ENCODE data around the gene CA5B.

DNA sequence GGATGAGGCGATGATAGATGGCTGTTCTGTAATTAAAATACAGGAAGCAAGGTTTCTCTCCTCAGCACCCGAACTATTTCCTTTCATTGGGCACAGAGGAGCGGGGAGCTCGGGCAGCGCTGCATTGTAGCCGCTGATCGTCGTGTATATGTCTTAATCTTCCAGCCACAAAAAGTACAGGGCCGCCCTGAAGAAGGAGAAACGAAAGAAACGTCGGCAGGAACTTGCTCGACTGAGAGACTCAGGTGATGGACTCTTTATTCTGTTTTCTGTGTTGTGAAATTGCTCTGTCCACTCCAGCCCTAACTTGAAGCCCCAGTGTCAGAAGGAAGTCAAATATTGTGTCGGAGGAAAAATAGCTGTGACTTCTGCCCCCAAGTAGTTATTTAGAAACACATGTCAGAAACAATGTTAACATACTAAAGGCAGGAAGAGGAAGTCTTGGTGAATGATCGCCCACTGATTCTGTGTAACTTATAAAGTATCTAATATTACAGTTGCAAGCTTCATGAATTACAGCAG, 52.8 kb downstream of the CA5B start:
- TF ChIP-seq, protein P1, sequence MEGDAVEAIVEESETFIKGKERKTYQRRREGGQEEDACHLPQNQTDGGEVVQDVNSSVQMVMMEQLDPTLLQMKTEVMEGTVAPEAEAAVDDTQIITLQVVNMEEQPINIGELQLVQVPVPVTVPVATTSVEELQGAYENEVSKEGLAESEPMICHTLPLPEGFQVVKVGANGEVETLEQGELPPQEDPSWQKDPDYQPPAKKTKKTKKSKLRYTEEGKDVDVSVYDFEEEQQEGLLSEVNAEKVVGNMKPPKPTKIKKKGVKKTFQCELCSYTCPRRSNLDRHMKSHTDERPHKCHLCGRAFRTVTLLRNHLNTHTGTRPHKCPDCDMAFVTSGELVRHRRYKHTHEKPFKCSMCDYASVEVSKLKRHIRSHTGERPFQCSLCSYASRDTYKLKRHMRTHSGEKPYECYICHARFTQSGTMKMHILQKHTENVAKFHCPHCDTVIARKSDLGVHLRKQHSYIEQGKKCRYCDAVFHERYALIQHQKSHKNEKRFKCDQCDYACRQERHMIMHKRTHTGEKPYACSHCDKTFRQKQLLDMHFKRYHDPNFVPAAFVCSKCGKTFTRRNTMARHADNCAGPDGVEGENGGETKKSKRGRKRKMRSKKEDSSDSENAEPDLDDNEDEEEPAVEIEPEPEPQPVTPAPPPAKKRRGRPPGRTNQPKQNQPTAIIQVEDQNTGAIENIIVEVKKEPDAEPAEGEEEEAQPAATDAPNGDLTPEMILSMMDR (conservative IDR thresholded peaks at IDR 0.05): no peak
- TF ChIP-seq ZFX (IDR thresholded peaks at IDR 0.05): no peak
